ENCODE results near the gene EPDR1. TPM values are rescaled to one million over a fixed set of nuclear protein-coding genes. Genes with fewer than 3 reads are reported as not detected.
A peak's percentile ranks its signal among the peaks of the same experiment; 100 is the strongest.

EPDR1 gene
- total and polyA plus RNA-seq, 3 experiments from 2014 or later: 1.1 to 3.0 (median 1.4) TPM

- DNase-seq: no peak
- no peak overlapping the region for H3K27ac ChIP-seq (ENCODE audit: low read depth, low read length)
- H3K4me1 ChIP-seq (ENCODE audit: insufficient read depth, low read length): no peaks in the 10 kb centered on the region
- peaks cover 2% of the 10 kb centered on the region for H3K27me3 ChIP-seq (ENCODE audit: insufficient read depth, low read length, poor library complexity, severe bottlenecking)
- no peaks in the 10 kb centered on the region for H3K36me3 ChIP-seq (ENCODE audit: insufficient read depth, low read length)
- no peaks in the 10 kb centered on the region for H3K9me3 ChIP-seq (ENCODE audit: low read length)
- POLR2A ChIA-PET: no interaction called here
- Mint-ChIP-seq H3K4me1 (peaks cover 15 to 23% (median 17%) of the 10 kb centered on the region in 3 donors), H3K27ac (no peak overlapping the region), H3K36me3 (no peaks in the 10 kb centered on the region), H3K4me3 (peak overlapping the region in 3 of 7 donors; percentile 1 to 17 (median 2)), H3K9me3 (peaks cover 2 to 9% (median 6%) of the 10 kb centered on the region in 5 donors), H3K27me3 (peaks cover 35 to 81% of the 10 kb centered on the region in 2 donors)
- CTCF ChIA-PET: no interaction called here
- H3K4me3 ChIP-seq (ENCODE audit: low read length): no peak overlapping the region
Measured at GRCh38 chr7:37921876-37922275, 1.4 kb downstream of the EPDR1 start.

- Mint-ChIP-seq H3K4me3 (no peak overlapping the region), H3K36me3 (no peaks in the 10 kb centered on the region), H3K9me3 (peaks cover 2 to 9% (median 6%) of the 10 kb centered on the region in 5 donors), H3K27me3 (peaks cover 22 to 61% of the 10 kb centered on the region in 2 donors), H3K27ac (no peak overlapping the region), H3K4me1 (peaks cover 7 to 14% (median 10%) of the 10 kb centered on the region in 3 donors)
- no peaks in the 10 kb centered on the region for H3K4me1 ChIP-seq (ENCODE audit: insufficient read depth, low read length)
- H3K9me3 ChIP-seq (ENCODE audit: low read length): no peaks in the 10 kb centered on the region
- H3K27me3 ChIP-seq (ENCODE audit: insufficient read depth, low read length, poor library complexity, severe bottlenecking): no peaks in the 10 kb centered on the region
- DNase-seq: no peak
- CTCF ChIA-PET: no interaction called here
- no peaks in the 10 kb centered on the region for H3K36me3 ChIP-seq (ENCODE audit: insufficient read depth, low read length)
- H3K27ac ChIP-seq (ENCODE audit: low read depth, low read length): no peak overlapping the region
- no peak overlapping the region for H3K4me3 ChIP-seq (ENCODE audit: low read length)
- POLR2A ChIA-PET: no interaction called here
Measured at GRCh38 chr7:37923996-37924395, 3.6 kb downstream of the EPDR1 start.

- peaks cover 18 to 55% of the 10 kb centered on the region in 2 donors for H3K27me3 Mint-ChIP-seq
- Histone ChIP-seq H3K36me3 (ENCODE audit: insufficient read depth, low read length) (no peaks in the 10 kb centered on the region), H3K27me3 (ENCODE audit: insufficient read depth, low read length, poor library complexity, severe bottlenecking) (no peaks in the 10 kb centered on the region), H3K27ac (ENCODE audit: low read depth, low read length) (no peak overlapping the region), H3K4me1 (ENCODE audit: insufficient read depth, low read length) (no peaks in the 10 kb centered on the region), H3K9me3 (ENCODE audit: low read length) (no peaks in the 10 kb centered on the region), H3K4me3 (ENCODE audit: low read length) (no peak overlapping the region)
- peaks cover 2 to 9% (median 6%) of the 10 kb centered on the region in 5 donors for H3K9me3 Mint-ChIP-seq
- ChIA-PET POLR2A (no interaction called here), CTCF (no interaction called here)
- H3K27ac Mint-ChIP-seq: no peak overlapping the region
- peaks cover 7 to 14% (median 10%) of the 10 kb centered on the region in 3 donors for H3K4me1 Mint-ChIP-seq
- DNase-seq: no peak
- H3K36me3 Mint-ChIP-seq: no peaks in the 10 kb centered on the region
- no peak overlapping the region for H3K4me3 Mint-ChIP-seq
Measured at GRCh38 chr7:37924491-37925041, 4.1 kb downstream of the EPDR1 start.

GRCh38 chr7:37925620-37926019, 5.2 kb downstream of the EPDR1 start:
- Histone ChIP-seq H3K4me3 (ENCODE audit: low read length) (no peak overlapping the region), H3K27ac (ENCODE audit: low read depth, low read length) (no peak overlapping the region), H3K4me1 (ENCODE audit: insufficient read depth, low read length) (no peaks in the 10 kb centered on the region), H3K36me3 (ENCODE audit: insufficient read depth, low read length) (no peaks in the 10 kb centered on the region), H3K9me3 (ENCODE audit: low read length) (no peaks in the 10 kb centered on the region), H3K27me3 (ENCODE audit: insufficient read depth, low read length, poor library complexity, severe bottlenecking) (no peaks in the 10 kb centered on the region)
- Mint-ChIP-seq H3K27ac (no peak overlapping the region), H3K27me3 (peaks cover 8 to 44% of the 10 kb centered on the region in 2 donors), H3K36me3 (no peaks in the 10 kb centered on the region), H3K4me1 (peaks cover 0 to 8% (median 5%) of the 10 kb centered on the region in 3 donors), H3K9me3 (peaks cover 2 to 9% (median 6%) of the 10 kb centered on the region in 5 donors), H3K4me3 (no peak overlapping the region)
- ChIA-PET CTCF (no interaction called here), POLR2A (no interaction called here)
- no peak for DNase-seq

GRCh38 chr7:37927773-37928444, 7.5 kb downstream of the EPDR1 start:
- no peak overlapping the region for H3K27ac Mint-ChIP-seq
- H3K4me3 Mint-ChIP-seq: no peak overlapping the region
- H3K4me3 ChIP-seq (ENCODE audit: low read length): no peak overlapping the region
- H3K27me3 ChIP-seq (ENCODE audit: insufficient read depth, low read length, poor library complexity, severe bottlenecking): no peaks in the 10 kb centered on the region
- CTCF ChIA-PET: no interaction called here
- no peak for DNase-seq
- H3K27me3 Mint-ChIP-seq: peaks cover 9 to 32% of the 10 kb centered on the region in 2 donors
- H3K9me3 ChIP-seq (ENCODE audit: low read length): no peaks in the 10 kb centered on the region
- POLR2A ChIA-PET: no interaction called here
- no peaks in the 10 kb centered on the region for H3K36me3 Mint-ChIP-seq
- peaks cover 2 to 9% (median 6%) of the 10 kb centered on the region in 5 donors for H3K9me3 Mint-ChIP-seq
- no peaks in the 10 kb centered on the region for H3K4me1 Mint-ChIP-seq
- H3K36me3 ChIP-seq (ENCODE audit: insufficient read depth, low read length): no peaks in the 10 kb centered on the region
- H3K4me1 ChIP-seq (ENCODE audit: insufficient read depth, low read length): no peaks in the 10 kb centered on the region
- H3K27ac ChIP-seq (ENCODE audit: low read depth, low read length): no peak overlapping the region

GRCh38 chr7:37928878-37929277, 8.4 kb downstream of the EPDR1 start:
- ChIA-PET POLR2A (no interaction called here), CTCF (no interaction called here)
- no peaks in the 10 kb centered on the region for H3K4me1 ChIP-seq (ENCODE audit: insufficient read depth, low read length)
- Mint-ChIP-seq H3K27me3 (peaks cover 4 to 22% of the 10 kb centered on the region in 2 donors), H3K27ac (no peak overlapping the region), H3K36me3 (no peaks in the 10 kb centered on the region), H3K4me3 (no peak overlapping the region), H3K4me1 (no peaks in the 10 kb centered on the region), H3K9me3 (peaks cover 0 to 9% (median 3%) of the 10 kb centered on the region in 5 donors)
- H3K9me3 ChIP-seq (ENCODE audit: low read length): no peaks in the 10 kb centered on the region
- no peak for DNase-seq
- H3K36me3 ChIP-seq (ENCODE audit: insufficient read depth, low read length): no peaks in the 10 kb centered on the region
- H3K27ac ChIP-seq (ENCODE audit: low read depth, low read length): no peak overlapping the region
- no peak overlapping the region for H3K4me3 ChIP-seq (ENCODE audit: low read length)
- no peaks in the 10 kb centered on the region for H3K27me3 ChIP-seq (ENCODE audit: insufficient read depth, low read length, poor library complexity, severe bottlenecking)

GRCh38 chr7:37930226-37930948, 9.9 kb downstream of the EPDR1 start:
- no peaks in the 10 kb centered on the region for H3K9me3 ChIP-seq (ENCODE audit: low read length)
- ChIA-PET CTCF (no interaction called here), POLR2A (no interaction called here)
- Mint-ChIP-seq H3K4me3 (no peak overlapping the region), H3K9me3 (peaks cover 0 to 9% (median 0%) of the 10 kb centered on the region in 5 donors), H3K27ac (peak overlapping the region in 1 of 8 donors; percentile 13), H3K36me3 (no peaks in the 10 kb centered on the region), H3K4me1 (no peaks in the 10 kb centered on the region), H3K27me3 (peaks cover 1 to 12% of the 10 kb centered on the region in 2 donors)
- H3K27ac ChIP-seq (ENCODE audit: low read depth, low read length): no peak overlapping the region
- no peak for DNase-seq
- no peaks in the 10 kb centered on the region for H3K27me3 ChIP-seq (ENCODE audit: insufficient read depth, low read length, poor library complexity, severe bottlenecking)
- no peak overlapping the region for H3K4me3 ChIP-seq (ENCODE audit: low read length)
- no peaks in the 10 kb centered on the region for H3K36me3 ChIP-seq (ENCODE audit: insufficient read depth, low read length)
- no peaks in the 10 kb centered on the region for H3K4me1 ChIP-seq (ENCODE audit: insufficient read depth, low read length)

- Mint-ChIP-seq H3K27ac (no peak overlapping the region), H3K4me3 (no peak overlapping the region), H3K27me3 (peaks cover 1 to 15% of the 10 kb centered on the region in 2 donors), H3K36me3 (peaks cover 0 to 1% (median 0%) of the 10 kb centered on the region in 3 donors), H3K4me1 (no peaks in the 10 kb centered on the region), H3K9me3 (peaks cover 0 to 13% (median 4%) of the 10 kb centered on the region in 5 donors)
- Histone ChIP-seq H3K27me3 (ENCODE audit: insufficient read depth, low read length, poor library complexity, severe bottlenecking) (no peaks in the 10 kb centered on the region), H3K4me1 (ENCODE audit: insufficient read depth, low read length) (no peaks in the 10 kb centered on the region), H3K36me3 (ENCODE audit: insufficient read depth, low read length) (no peaks in the 10 kb centered on the region), H3K27ac (ENCODE audit: low read depth, low read length) (no peak overlapping the region), H3K4me3 (ENCODE audit: low read length) (no peak overlapping the region), H3K9me3 (ENCODE audit: low read length) (no peaks in the 10 kb centered on the region)
- POLR2A ChIA-PET: no interaction called here
- CTCF ChIA-PET: no interaction called here
- no peak for DNase-seq
Measured at GRCh38 chr7:37932543-37932942, 12.1 kb downstream of the EPDR1 start.

Data from CD8-positive, alpha-beta memory T cell (primary cell).